CD14-positive monocyte (primary cell): ENCODE results near the gene IFNK. TPM values are rescaled to one million over a fixed set of nuclear protein-coding genes. Genes with fewer than 3 reads are reported as not detected.
A peak's percentile ranks its signal among the peaks of the same experiment; 100 is the strongest.

Source experiments
- DNase-seq, 3 donors: peaks; one replicate each; pipeline ENCODE4 v3.0.0-alpha.2; 2011 to 2022
- H2AFZ ChIP-seq: 2 replicates; pipeline ENCODE4 v1.6.0; 2012; ENCODE audit warnings: mild to moderate bottlenecking, low read depth, low read length, inconsistent platforms; ENCODE audit not compliant: insufficient read depth, poor library complexity, severe bottlenecking
- H3K27ac ChIP-seq, 2 donors: 1 replicate in 1 of 2; 2 replicates in 1 of 2; pipeline ENCODE4 v1.5.1; 2012 to 2013; ENCODE audit warnings: low read length in 2 of 2, control low read depth in 1 of 2, inconsistent platforms in 1 of 2, low read depth in 1 of 2, mild to moderate bottlenecking in 1 of 2
- H3K27me3 ChIP-seq, 2 donors: one replicate each; pipeline versions ENCODE4 v1.6.0 to v1.6.1; 2011 to 2013; ENCODE audit warnings: low read length in 2 of 2; ENCODE audit not compliant: control insufficient read depth in 2 of 2, insufficient read depth in 2 of 2
- H3K36me3 ChIP-seq, 2 donors: replicated peaks in 1 of 2; 1 replicate in 1 of 2; 2 replicates in 1 of 2; pipeline versions ENCODE4 v1.5.1 to v1.6.1; 2012 to 2013; ENCODE audit warnings: low read length in 2 of 2, control low read depth in 1 of 2, inconsistent platforms in 1 of 2, mild to moderate bottlenecking in 1 of 2; ENCODE audit not compliant: insufficient read depth in 2 of 2, control insufficient read depth in 1 of 2
- H3K4me1 ChIP-seq, 2 donors: 1 replicate in 1 of 2; 2 replicates in 1 of 2; pipeline versions ENCODE4 v1.5.1 to v1.6.1; 2012 to 2013; ENCODE audit warnings: low read length in 2 of 2, control low read depth in 1 of 2, inconsistent platforms in 1 of 2, mild to moderate bottlenecking in 1 of 2, moderate library complexity in 1 of 2; ENCODE audit not compliant: insufficient read depth in 2 of 2, control insufficient read depth in 1 of 2
- H3K4me2 ChIP-seq: replicated peaks from 2 replicates; pipeline ENCODE3; 2012; ENCODE audit warnings: low read length, moderate library complexity, mild to moderate bottlenecking; ENCODE audit not compliant: poor library complexity, severe bottlenecking; ENCODE audit errors: extremely low read depth
- H3K4me3 ChIP-seq, 3 experiments: fragments of 200-600 bp in 1 of 3; sonication (generic) in 1 of 3; replicated peaks in 1 of 3; 1 replicate in 2 of 3; 2 replicates in 1 of 3; pipeline ENCODE4 v1.5.1; 2011 to 2013; ENCODE audit warnings: low read length in 3 of 3, mild to moderate bottlenecking in 3 of 3, control low read depth in 2 of 3, low read depth in 2 of 3, inconsistent platforms in 1 of 3, moderate library complexity in 1 of 3
- H3K79me2 ChIP-seq: 2 replicates; pipeline ENCODE4 v1.6.0; 2012; ENCODE audit warnings: mild to moderate bottlenecking, control low read depth, inconsistent platforms, low read length, moderate library complexity; ENCODE audit not compliant: insufficient read depth
- H3K9ac ChIP-seq: 2 replicates; pipeline ENCODE4 v1.6.0; 2017; ENCODE audit warnings: low read length, mild to moderate bottlenecking; ENCODE audit not compliant: insufficient read depth, poor library complexity, severe bottlenecking
- H3K9me3 ChIP-seq, 2 donors: replicated peaks in 1 of 2; 1 replicate in 1 of 2; 2 replicates in 1 of 2; pipeline versions ENCODE4 v1.5.1 to v1.6.1; 2012 to 2013; ENCODE audit warnings: low read length in 2 of 2, control low read depth in 1 of 2; ENCODE audit not compliant: control insufficient read depth in 1 of 2, insufficient read depth in 1 of 2
- H4K20me1 ChIP-seq: 2 replicates; pipeline ENCODE4 v1.6.0; 2012; ENCODE audit warnings: mild to moderate bottlenecking, low read length, control low read depth, moderate library complexity; ENCODE audit not compliant: insufficient read depth
- H3K27ac Mint-ChIP-seq, 7 donors: one replicate each; pipeline ENCODE4 v1.8.0; 2020; ENCODE audit warnings: mild to moderate bottlenecking in 7 of 7, mixed read lengths in 7 of 7, moderate library complexity in 6 of 7, inconsistent platforms in 2 of 7
- H3K27me3 Mint-ChIP-seq, 3 donors: one replicate each; pipeline ENCODE4 v1.8.0; 2021 to 2022; ENCODE audit warnings: low read depth in 3 of 3, mild to moderate bottlenecking in 3 of 3, mixed read lengths in 3 of 3, moderate library complexity in 3 of 3, inconsistent platforms in 1 of 3
- H3K36me3 Mint-ChIP-seq, 2 donors: one replicate each; pipeline ENCODE4 v1.8.0; 2020; ENCODE audit warnings: mixed read lengths in 2 of 2, inconsistent platforms in 1 of 2, mild to moderate bottlenecking in 1 of 2
- H3K4me1 Mint-ChIP-seq: one replicate; pipeline ENCODE4 v1.8.0; 2020; ENCODE audit warnings: mild to moderate bottlenecking, mixed read lengths
- H3K4me3 Mint-ChIP-seq, 2 donors: one replicate each; pipeline ENCODE4 v1.8.0; 2020; ENCODE audit warnings: mild to moderate bottlenecking in 2 of 2, mixed read lengths in 2 of 2, moderate library complexity in 1 of 2
- H3K9me3 Mint-ChIP-seq, 7 donors: one replicate each; pipeline ENCODE4 v1.8.0; 2020 to 2022; ENCODE audit warnings: mixed read lengths in 7 of 7, mild to moderate bottlenecking in 6 of 7, moderate library complexity in 6 of 7, inconsistent platforms in 2 of 7
- CTCF ChIP-seq: fragments of 200-600 bp; IDR thresholded peaks from one replicate; pipeline ENCODE4 v1.8.0; 2022; ENCODE audit warnings: antibody characterized with exemption, mild to moderate bottlenecking
- WGBS: methylation state at CpG from one replicate; pipeline ENCODE4 v1.1.5; 2013; ENCODE audit warnings: missing lambda C conversion rate; ENCODE audit not compliant: insufficient coverage; 5-methylcytosine and 5-hydroxymethylcytosine counted together
- intact Hi-C, 2 donors: fragments of 100-400 bp; cut with micrococcal nuclease; formaldehyde crosslinking; loops; one replicate each; pipeline versions ENCODE4 v1.15.0 to v1.15.1; 2023
- polyA plus RNA-seq, 3 donors: library from polyadenylated mRNA; depleted of rRNA in 1 of 3; unstranded in 2 of 3; stranded (reverse) in 1 of 3; fragments of 300-500 nt in 2 of 3; fragments of >200 nt in 1 of 3; fragmentation: Illumina TruSeq in 2 of 3; gene quantifications; 1 replicate in 2 of 3; 2 replicates in 1 of 3; pipeline ENCODE4 v1.2.3, GENCODE V29; 2012 to 2021

The IFNK gene
- polyA plus RNA-seq, 3 donors: not detected

DNA sequence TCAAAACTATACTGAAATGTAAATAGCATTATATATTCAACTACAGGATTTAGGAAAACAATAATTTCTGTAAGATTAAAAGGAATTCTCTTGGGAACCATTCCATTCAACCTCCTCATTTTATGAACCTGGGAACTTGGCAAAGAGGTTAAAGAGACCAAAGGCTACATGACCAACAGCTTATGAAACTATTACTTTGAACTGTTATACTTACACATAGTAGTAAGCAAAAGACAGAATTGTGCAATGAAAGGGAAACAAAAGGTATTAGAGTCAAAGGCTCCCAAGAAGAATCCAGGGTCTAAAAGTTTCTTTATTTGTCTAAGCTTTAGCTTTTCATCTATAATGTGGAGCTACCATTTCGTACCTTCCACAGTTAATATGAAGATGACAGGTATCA, 42.0 kb downstream of the IFNK start:
- H3K4me3 Mint-ChIP-seq: peak overlapping the region in 1 of 2 donors; percentile 42
- H3K9me3 Mint-ChIP-seq: peaks cover 0 to 4% (median 0%) of the 10 kb centered on the region in 7 donors
- Histone ChIP-seq H3K9me3 (no peaks in the 10 kb centered on the region), H3K4me2 (peak overlapping the region; percentile 73), H3K27ac (peak overlapping the region in 1 of 2 donors; percentile 85), H3K4me1 (peaks cover 72 to 87% of the 10 kb centered on the region in 2 donors), H4K20me1 (no peaks in the 10 kb centered on the region), H3K36me3 (peaks cover 25 to 54% of the 10 kb centered on the region in 2 donors), H3K4me3 (peak overlapping the region in 2 of 3 experiments; percentile 9 to 67), H3K27me3 (no peaks in the 10 kb centered on the region), H3K79me2 (peaks cover 86% of the 10 kb centered on the region), H3K9ac (no peak overlapping the region), H2AFZ (no peak overlapping the region)
- WGBS: no CpG with 5 or more reads among the region's 1 CpG
- peak in 2 of 3 donors; percentile 24 to 50 for DNase-seq
- TF ChIP-seq CTCF: no peak
- peak overlapping the region; percentile 35 to 96 (median 87) for H3K27ac Mint-ChIP-seq
- peaks cover 73% of the 10 kb centered on the region for H3K4me1 Mint-ChIP-seq
- H3K36me3 Mint-ChIP-seq: peaks cover 51 to 61% of the 10 kb centered on the region in 2 donors
- intact Hi-C loops: no loop called here
- H3K27me3 Mint-ChIP-seq: peaks cover 0 to 4% (median 0%) of the 10 kb centered on the region in 3 donors

DNA sequence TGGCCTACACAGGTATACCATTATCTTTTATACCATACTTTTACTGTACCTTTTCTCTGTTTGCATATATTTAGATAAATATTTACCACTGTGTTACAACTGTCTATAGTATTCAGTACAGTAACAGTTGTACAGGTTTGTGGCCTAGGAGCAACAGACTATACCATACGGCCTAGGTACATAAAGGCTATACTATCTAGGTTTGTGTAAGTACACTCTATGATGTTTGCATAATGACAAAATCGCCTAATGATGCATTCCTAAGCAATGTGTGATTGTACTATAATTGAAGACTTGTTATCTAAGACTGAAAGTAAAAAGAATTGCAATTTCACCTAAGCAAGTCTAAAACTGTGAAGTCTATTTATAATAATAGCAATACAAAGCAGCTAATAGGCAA, 45.3 kb downstream of the IFNK start:
- no peaks in the 10 kb centered on the region for H3K9me3 ChIP-seq
- intact Hi-C loops: no loop called here
- peaks cover 71 to 85% of the 10 kb centered on the region in 2 donors for H3K4me1 ChIP-seq
- peaks cover 8 to 33% of the 10 kb centered on the region in 2 donors for H3K36me3 ChIP-seq
- Mint-ChIP-seq H3K36me3 (peaks cover 42 to 46% of the 10 kb centered on the region in 2 donors), H3K27ac (no peak overlapping the region), H3K9me3 (peaks cover 0 to 2% (median 0%) of the 10 kb centered on the region in 7 donors), H3K27me3 (peaks cover 0 to 4% (median 1%) of the 10 kb centered on the region in 3 donors), H3K4me1 (peaks cover 67% of the 10 kb centered on the region), H3K4me3 (no peak overlapping the region)
- H3K27me3 ChIP-seq: no peaks in the 10 kb centered on the region
- H3K4me2 ChIP-seq: peak overlapping the region; percentile 80
- H4K20me1 ChIP-seq: no peaks in the 10 kb centered on the region
- peaks cover 80% of the 10 kb centered on the region for H3K79me2 ChIP-seq
- WGBS: no CpG with 5 or more reads among the region's 2 CpGs
- peak overlapping the region in 1 of 2 donors; percentile 33 for H3K27ac ChIP-seq
- H2AFZ ChIP-seq: no peak overlapping the region
- H3K4me3 ChIP-seq: peak overlapping the region in 1 of 3 experiments; percentile 78
- no peak overlapping the region for H3K9ac ChIP-seq
- no peak for DNase-seq
- no peak for TF ChIP-seq CTCF
